GM06990 (cell line): ENCODE results near the gene RPH3AL.

ENCODE experiments used
- DNase-seq: peaks from one replicate; pipeline ENCODE4 v3.0.0-alpha.2; 2011; ENCODE audit not compliant: insufficient read length; ENCODE audit errors: extremely low read depth
- H3K27me3 ChIP-seq: replicated peaks from 2 replicates; pipeline ENCODE4 v1.6.0; 2011; ENCODE audit warnings: low read length; ENCODE audit not compliant: control insufficient read depth, insufficient read depth
- H3K36me3 ChIP-seq: 2 replicates; pipeline ENCODE4 v1.5.1; 2011; ENCODE audit warnings: low read length; ENCODE audit not compliant: control insufficient read depth, insufficient read depth
- H3K4me3 ChIP-seq: replicated peaks from 2 replicates; pipeline ENCODE4 v1.5.1; 2011; ENCODE audit warnings: low read depth, mild to moderate bottlenecking, control low read depth, low read length
- TF ChIP-seq, protein P1 (sequence below): IDR thresholded peaks from 2 replicates; pipeline ENCODE4 v1.5.1; 2011; ENCODE audit warnings: low read length, control low read depth, mild to moderate bottlenecking, inconsistent platforms; ENCODE audit not compliant: insufficient read depth, poor library complexity, severe bottlenecking

The RPH3AL gene

DNA sequence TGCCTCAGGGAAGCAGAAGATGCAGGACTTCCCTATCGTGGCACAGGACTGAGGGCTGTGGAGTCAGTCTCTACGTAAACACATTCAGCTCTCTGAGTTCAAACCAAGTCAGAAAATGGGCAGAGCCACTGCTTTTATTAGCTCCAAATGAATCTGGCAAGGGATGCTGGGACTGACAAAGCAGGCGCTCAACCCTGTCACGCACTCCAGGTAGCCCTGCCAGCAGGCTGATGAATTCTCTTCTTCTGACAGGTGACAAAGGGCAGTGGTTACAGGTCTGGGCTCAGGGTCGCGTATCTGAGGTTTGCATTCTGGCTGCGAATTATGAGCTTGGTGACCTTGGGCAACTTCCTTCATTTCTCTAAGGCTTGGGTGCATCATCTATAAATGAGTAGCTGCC lies 9.4 kb downstream of the RPH3AL start:
- Histone ChIP-seq H3K27me3 (no peaks in the 10 kb centered on the region), H3K4me3 (no peak overlapping the region), H3K36me3 (no peaks in the 10 kb centered on the region)
- TF ChIP-seq, protein P1, sequence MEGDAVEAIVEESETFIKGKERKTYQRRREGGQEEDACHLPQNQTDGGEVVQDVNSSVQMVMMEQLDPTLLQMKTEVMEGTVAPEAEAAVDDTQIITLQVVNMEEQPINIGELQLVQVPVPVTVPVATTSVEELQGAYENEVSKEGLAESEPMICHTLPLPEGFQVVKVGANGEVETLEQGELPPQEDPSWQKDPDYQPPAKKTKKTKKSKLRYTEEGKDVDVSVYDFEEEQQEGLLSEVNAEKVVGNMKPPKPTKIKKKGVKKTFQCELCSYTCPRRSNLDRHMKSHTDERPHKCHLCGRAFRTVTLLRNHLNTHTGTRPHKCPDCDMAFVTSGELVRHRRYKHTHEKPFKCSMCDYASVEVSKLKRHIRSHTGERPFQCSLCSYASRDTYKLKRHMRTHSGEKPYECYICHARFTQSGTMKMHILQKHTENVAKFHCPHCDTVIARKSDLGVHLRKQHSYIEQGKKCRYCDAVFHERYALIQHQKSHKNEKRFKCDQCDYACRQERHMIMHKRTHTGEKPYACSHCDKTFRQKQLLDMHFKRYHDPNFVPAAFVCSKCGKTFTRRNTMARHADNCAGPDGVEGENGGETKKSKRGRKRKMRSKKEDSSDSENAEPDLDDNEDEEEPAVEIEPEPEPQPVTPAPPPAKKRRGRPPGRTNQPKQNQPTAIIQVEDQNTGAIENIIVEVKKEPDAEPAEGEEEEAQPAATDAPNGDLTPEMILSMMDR = no peak
- no peak for DNase-seq

DNA sequence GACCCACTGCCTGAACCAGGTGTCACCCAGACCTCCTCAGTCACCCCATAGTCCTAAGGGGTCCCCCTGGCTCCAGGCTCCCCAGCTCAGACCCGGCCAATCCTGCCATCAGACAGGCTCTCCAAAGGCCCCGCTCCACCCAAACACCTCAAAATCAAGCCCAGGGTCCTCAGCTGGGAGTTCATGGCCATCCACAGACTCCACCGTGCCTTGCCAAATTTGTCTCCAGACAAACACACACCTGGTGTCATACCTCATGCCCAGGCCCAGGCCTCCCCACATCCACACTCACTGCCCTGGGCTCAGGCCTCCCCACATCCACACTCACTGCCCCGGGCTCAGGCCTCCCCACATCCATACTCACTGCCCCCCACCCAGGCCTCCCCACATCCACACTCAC lies 12.5 kb downstream of the RPH3AL start:
- Histone ChIP-seq H3K4me3 (no peak overlapping the region), H3K36me3 (no peaks in the 10 kb centered on the region), H3K27me3 (no peaks in the 10 kb centered on the region; the same call in 1 of the 2 replicates)
- no peak for DNase-seq
- TF ChIP-seq, protein P1 = no peak

DNA sequence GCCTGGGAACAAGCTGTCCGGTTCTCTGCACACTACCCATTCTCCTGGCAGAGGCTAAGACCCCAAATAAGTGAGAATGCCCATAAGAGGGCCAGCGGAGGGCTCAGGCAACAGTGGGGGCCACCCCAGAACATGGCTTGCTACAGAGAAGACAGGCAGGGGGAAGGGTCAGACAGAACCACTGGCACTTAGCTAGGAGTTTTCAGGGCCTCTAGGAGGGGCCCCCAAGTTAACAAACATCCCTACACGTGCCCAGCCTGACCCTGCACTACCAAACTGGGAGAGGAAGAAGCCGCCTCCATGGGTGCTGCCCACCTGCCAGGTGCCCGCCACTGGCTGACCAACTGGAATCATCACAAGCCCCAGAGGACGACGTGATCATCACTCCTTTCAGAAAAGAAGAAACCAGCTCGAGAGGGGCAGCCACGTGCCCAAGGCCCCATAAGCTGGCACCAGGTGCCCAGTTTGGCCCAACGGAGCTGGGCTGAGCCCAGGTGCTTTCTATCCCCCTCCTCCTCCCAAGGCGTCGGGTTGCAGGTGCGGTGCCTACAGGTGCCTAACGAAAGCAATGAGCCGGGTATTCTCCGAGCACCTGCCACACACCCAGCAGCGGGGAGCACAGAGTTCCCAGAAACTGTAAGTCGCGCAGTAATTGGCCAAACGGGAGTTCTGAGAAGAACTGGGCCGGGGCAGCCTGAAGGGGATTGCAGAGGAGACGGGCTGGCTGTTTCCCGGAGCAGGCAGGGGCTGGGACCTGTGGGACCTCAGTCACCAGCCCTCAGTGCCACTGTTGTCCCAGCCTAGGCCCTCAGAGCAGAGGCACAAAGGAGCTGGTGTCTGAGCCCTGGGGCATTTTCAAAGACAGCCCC lies 13.2 kb downstream of the RPH3AL start:
- Histone ChIP-seq H3K4me3 (no peak overlapping the region), H3K27me3 (no peaks in the 10 kb centered on the region; the same call in 1 of the 2 replicates), H3K36me3 (no peaks in the 10 kb centered on the region)
- TF ChIP-seq, protein P1 = no peak
- DNase-seq = no peak

DNA sequence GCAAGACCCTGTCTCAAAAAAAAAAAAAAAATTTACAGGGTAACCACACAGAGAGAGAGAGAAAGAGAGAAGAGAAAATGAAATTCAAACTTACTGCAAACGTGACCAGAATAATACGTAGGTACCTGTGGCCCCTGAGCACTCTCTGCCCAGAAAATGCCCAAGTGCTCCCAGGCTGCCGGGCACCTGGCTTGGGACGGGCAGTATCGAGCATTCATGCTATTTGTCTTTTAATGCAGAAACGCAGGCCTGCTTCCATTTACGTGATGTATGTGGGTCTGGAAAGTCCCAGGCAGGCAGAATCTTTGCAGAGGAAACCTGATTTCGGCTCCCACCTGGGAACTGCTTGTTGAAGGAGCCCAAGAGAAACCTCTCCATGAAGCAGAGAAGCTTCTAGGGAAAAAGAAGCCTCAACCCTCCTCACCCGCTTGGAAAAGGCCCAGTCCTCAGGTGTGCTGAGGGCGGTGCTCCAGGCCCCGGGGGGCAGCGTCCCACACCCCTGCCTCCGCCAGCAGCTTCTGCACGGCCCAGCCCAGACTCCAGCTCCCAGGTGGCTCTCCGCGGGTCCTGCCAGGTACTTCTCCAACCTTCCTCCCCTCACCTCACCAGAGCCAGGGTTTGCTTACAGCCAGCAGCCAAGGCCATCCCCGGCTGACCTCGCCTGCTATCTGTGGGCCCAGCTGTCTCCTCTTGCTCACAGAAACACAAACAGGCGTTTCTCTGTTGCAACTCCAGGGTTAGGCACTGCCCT lies 14.0 kb downstream of the RPH3AL start:
- TF ChIP-seq, protein P1 = no peak
- no peak for DNase-seq
- H3K27me3 ChIP-seq = no peaks in the 10 kb centered on the region; the same call in 1 of the 2 replicates

DNA sequence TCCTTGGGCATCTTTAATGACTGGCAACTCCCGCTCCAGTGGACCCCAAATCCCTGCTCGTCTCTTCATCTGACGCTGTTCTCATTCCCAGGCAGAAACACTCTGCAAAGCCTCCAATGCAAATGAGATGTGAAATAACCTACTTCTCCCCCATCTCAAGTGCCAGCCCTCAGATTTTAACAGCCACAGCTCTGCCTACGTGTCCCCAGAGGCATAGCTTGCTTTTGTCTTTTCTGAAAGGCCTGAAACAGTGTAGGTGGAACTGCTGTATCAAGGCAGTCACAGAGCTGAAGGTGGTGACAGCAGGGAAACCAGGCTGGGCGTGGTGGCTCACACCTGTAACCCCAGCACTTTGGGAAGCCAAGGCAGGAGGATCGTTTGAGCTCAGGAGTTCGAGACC lies 14.7 kb downstream of the RPH3AL start:
- no peak for DNase-seq
- TF ChIP-seq, protein P1 = no peak
- Histone ChIP-seq H3K4me3 (no peak overlapping the region), H3K27me3 (no peaks in the 10 kb centered on the region; the same call in 1 of the 2 replicates), H3K36me3 (no peaks in the 10 kb centered on the region)

More for the DNA sequence above, 14.0 kb downstream of the RPH3AL start:
- Histone ChIP-seq H3K36me3 (no peaks in the 10 kb centered on the region), H3K4me3 (no peak overlapping the region)
